Calu3 (cell line): ENCODE results near the gene ABI1. TPM values are rescaled to one million over a fixed set of nuclear protein-coding genes. Genes with fewer than 3 reads are reported as not detected.
A peak's percentile ranks its signal among the peaks of the same experiment; 100 is the strongest.

ENCODE experiments used
- BruUV-seq: library from RNA; stranded (reverse); fragments of 400-500 nt; replicated peaks from 2 replicates; lab custom pipeline; 2021; lab: Mats Ljungman, UMichigan
- CTCF ChIA-PET: fragments of 300-600 bp; sonication (Branson Sonifier 250); formaldehyde crosslinking; loops from one replicate; lab custom pipeline; 2022; ENCODE audit warnings: antibody characterized with exemption; lab: Charles Lee
- DNase-seq: peaks from one replicate; pipeline ENCODE4 v3.0.0; 2022
- H3K27ac Mint-ChIP-seq: one replicate; pipeline ENCODE4 v1.8.0; 2022; ENCODE audit warnings: mixed read lengths; ENCODE audit not compliant: unreplicated experiment
- H3K27me3 Mint-ChIP-seq: one replicate; pipeline ENCODE4 v1.8.0; 2022; ENCODE audit warnings: mixed read lengths; ENCODE audit not compliant: unreplicated experiment
- H3K36me3 Mint-ChIP-seq: one replicate; pipeline ENCODE4 v1.8.0; 2022; ENCODE audit warnings: mild to moderate bottlenecking, moderate library complexity, mixed read lengths; ENCODE audit not compliant: insufficient read depth, unreplicated experiment
- H3K4me1 Mint-ChIP-seq: one replicate; pipeline ENCODE4 v1.8.0; 2022; ENCODE audit warnings: mild to moderate bottlenecking, low read depth, mixed read lengths; ENCODE audit not compliant: unreplicated experiment
- H3K4me3 Mint-ChIP-seq: one replicate; pipeline ENCODE4 v1.8.0; 2022; ENCODE audit warnings: mild to moderate bottlenecking, low read depth, moderate library complexity, mixed read lengths; ENCODE audit not compliant: unreplicated experiment
- H3K9me3 Mint-ChIP-seq: one replicate; pipeline ENCODE4 v1.8.0; 2022; ENCODE audit warnings: low read depth, mixed read lengths; ENCODE audit not compliant: unreplicated experiment
- CTCF ChIP-seq: fragments of 200-600 bp; IDR thresholded peaks from one replicate; pipeline ENCODE4 v1.8.0; 2022; ENCODE audit warnings: antibody characterized with exemption; ENCODE audit not compliant: unreplicated experiment
- intact Hi-C: fragments of 100-400 bp; cut with micrococcal nuclease; formaldehyde crosslinking; loops from one replicate; pipeline ENCODE4 v1.10.0; 2022; ENCODE audit not compliant: unreplicated experiment
- total RNA-seq: library from RNA; stranded (reverse); gene quantifications from 2 replicates; pipeline ENCODE4 v1.2.3, GENCODE V29; 2022

Gene ABI1
- total RNA-seq, 1 experiment from 2014 or later, result 61.9 TPM

- Mint-ChIP-seq H3K9me3 (no peaks in the 10 kb centered on the region), H3K27me3 (no peaks in the 10 kb centered on the region), H3K4me1 (no peaks in the 10 kb centered on the region), H3K4me3 (no peak overlapping the region), H3K36me3 (peaks cover 25% of the 10 kb centered on the region), H3K27ac (no peak overlapping the region)
- no peak for TF ChIP-seq CTCF
- BruUV-seq, result no TSS peak
- CTCF ChIA-PET, result interaction anchor here (0.5 to 1.7 kb wide), 4 partner anchors 54 to 332 kb away, joined by 3 to 29 read pairs (median 4); no protein-coding TSS in a partner anchor
- DNase-seq, result no peak
- intact Hi-C loops, result no loop called here
Measured at GRCh38 chr10:26727005-26727404, 133.8 kb downstream of the ABI1 start.

GRCh38 chr10:26725837-26726727, 134.7 kb downstream of the ABI1 start:
- TSS peak; percentile 11 for BruUV-seq
- no peak overlapping the region for H3K4me3 Mint-ChIP-seq
- CTCF ChIA-PET, result interaction anchor here (0.6 to 1.7 kb wide), 4 partner anchors 55 to 1395 kb away, joined by 3 to 29 read pairs (median 5); partner anchors contain the start of gene ABI1
- intact Hi-C loops, result loop anchor here (1.0 kb wide), 1 partner anchor 156 kb away; no protein-coding TSS in a partner anchor
- H3K9me3 Mint-ChIP-seq, result no peaks in the 10 kb centered on the region
- no peaks in the 10 kb centered on the region for H3K4me1 Mint-ChIP-seq
- peak; percentile 62 for TF ChIP-seq CTCF
- H3K27ac Mint-ChIP-seq, result no peak overlapping the region
- peak; percentile 56 for DNase-seq
- H3K27me3 Mint-ChIP-seq, result no peaks in the 10 kb centered on the region
- peaks cover 23% of the 10 kb centered on the region for H3K36me3 Mint-ChIP-seq

GRCh38 chr10:26723016-26723415, 137.7 kb downstream of the ABI1 start:
- no peak for TF ChIP-seq CTCF
- H3K27me3 Mint-ChIP-seq, result no peaks in the 10 kb centered on the region
- peaks cover 16% of the 10 kb centered on the region for H3K36me3 Mint-ChIP-seq
- H3K27ac Mint-ChIP-seq, result no peak overlapping the region
- CTCF ChIA-PET, result no interaction called here
- intact Hi-C loops, result no loop called here
- DNase-seq, result no peak
- no TSS peak for BruUV-seq
- no peak overlapping the region for H3K4me3 Mint-ChIP-seq
- H3K9me3 Mint-ChIP-seq, result no peaks in the 10 kb centered on the region
- H3K4me1 Mint-ChIP-seq, result no peaks in the 10 kb centered on the region

GRCh38 chr10:26721561-26721960, 139.2 kb downstream of the ABI1 start:
- Mint-ChIP-seq H3K4me3 (no peak overlapping the region), H3K36me3 (peaks cover 5% of the 10 kb centered on the region), H3K27me3 (no peaks in the 10 kb centered on the region), H3K27ac (no peak overlapping the region), H3K9me3 (no peaks in the 10 kb centered on the region), H3K4me1 (no peaks in the 10 kb centered on the region)
- intact Hi-C loops, result no loop called here
- TF ChIP-seq CTCF, result no peak
- DNase-seq, result no peak
- CTCF ChIA-PET, result no interaction called here
- no TSS peak for BruUV-seq
